ENCODE data around the gene MARK1. TPM values are rescaled to one million over a fixed set of nuclear protein-coding genes. Genes with fewer than 3 reads are reported as not detected.

MARK1 gene
- total RNA-seq, 1 experiment from 2014 or later = not detected

- in situ Hi-C loops (cut with HindIII; ENCODE audit: low pct_unique_long_range_greater_than_20kb, low sequenced_read_pairs) (no loop called here), intact Hi-C loops (cut with micrococcal nuclease; ENCODE audit: unreplicated experiment) (no loop called here)
- no peak for DNase-seq (ENCODE audit: low read depth, low spot score)
- no TSS peak for BruUV-seq (replicated peaks)
- Histone ChIP-seq H3K9me3 (ENCODE audit: control insufficient read depth, insufficient read depth, low read depth, low read length) (no peaks in the 10 kb centered on the region), H3K27ac (ENCODE audit: low read length) (no peak overlapping the region), H3K4me1 (ENCODE audit: control insufficient read depth, insufficient read depth, low read length) (no peaks in the 10 kb centered on the region), H3K27me3 (ENCODE audit: control insufficient read depth, insufficient read depth, low read length) (no peaks in the 10 kb centered on the region; the same call in 1 of the 2 replicates), H3K36me3 (ENCODE audit: control insufficient read depth, insufficient read depth, low read length) (no peaks in the 10 kb centered on the region), H3K4me3 (ENCODE audit: low read depth in 2 of 2, low read length in 2 of 2) (no peak overlapping the region)
- CTCF ChIA-PET = no interaction called here
- no peak for TF ChIP-seq CTCF (IDR thresholded peaks at IDR 0.05)
- no peak for TF ChIP-seq TCF7L2 (IDR thresholded peaks at IDR 0.05; ENCODE audit: low read depth, low read length)
- no peak for TF ChIP-seq REST (IDR thresholded peaks at IDR 0.05; ENCODE audit: insufficient read depth in 1 of 2, low read depth in 2 of 2, low read length in 1 of 2)
- TF ChIP-seq SIN3A (IDR thresholded peaks at IDR 0.05; ENCODE audit: borderline replicate concordance, insufficient read depth, low read depth, low read length) = no peak
- TF ChIP-seq POLR2AphosphoS5 (IDR thresholded peaks at IDR 0.05; ENCODE audit: low read depth, low read length) = no peak
- no peak for ATAC-seq
- POLR2A ChIA-PET = no interaction called here
Observed at GRCh38 chr1:220696863-220697231, 168.9 kb downstream of the MARK1 start.

- no peak for ATAC-seq
- ChIA-PET POLR2A (no interaction called here), CTCF (interaction anchor here (0.6 kb wide), 1 partner anchor 36 kb away, joined by 5 read pairs; no protein-coding TSS in a partner anchor)
- no peak for DNase-seq (ENCODE audit: low read depth, low spot score)
- Histone ChIP-seq H3K4me3 (ENCODE audit: low read depth in 2 of 2, low read length in 2 of 2) (no peak overlapping the region), H3K36me3 (ENCODE audit: control insufficient read depth, insufficient read depth, low read length) (no peaks in the 10 kb centered on the region), H3K4me1 (ENCODE audit: control insufficient read depth, insufficient read depth, low read length) (no peaks in the 10 kb centered on the region), H3K27me3 (ENCODE audit: control insufficient read depth, insufficient read depth, low read length) (no peaks in the 10 kb centered on the region; the same call in 1 of the 2 replicates), H3K27ac (ENCODE audit: low read length) (no peak overlapping the region), H3K9me3 (ENCODE audit: control insufficient read depth, insufficient read depth, low read depth, low read length) (no peaks in the 10 kb centered on the region)
- TF ChIP-seq TCF7L2 (IDR thresholded peaks at IDR 0.05; ENCODE audit: low read depth, low read length) = no peak
- TF ChIP-seq CTCF (IDR thresholded peaks at IDR 0.05) = no peak
- no peak for TF ChIP-seq REST (IDR thresholded peaks at IDR 0.05; ENCODE audit: insufficient read depth in 1 of 2, low read depth in 2 of 2, low read length in 1 of 2)
- TF ChIP-seq POLR2AphosphoS5 (IDR thresholded peaks at IDR 0.05; ENCODE audit: low read depth, low read length) = no peak
- TF ChIP-seq SIN3A (IDR thresholded peaks at IDR 0.05; ENCODE audit: borderline replicate concordance, insufficient read depth, low read depth, low read length) = no peak
- no TSS peak for BruUV-seq (replicated peaks)
- intact Hi-C loops (cut with micrococcal nuclease; ENCODE audit: unreplicated experiment) (no loop called here), in situ Hi-C loops (cut with HindIII; ENCODE audit: low pct_unique_long_range_greater_than_20kb, low sequenced_read_pairs) (no loop called here)
Observed at GRCh38 chr1:220697326-220697725, 169.4 kb downstream of the MARK1 start.

Measured in Panc1 (cell line).